GM23338 (cell line): ENCODE measurements around the gene DLG5. TPM values are rescaled to one million over a fixed set of nuclear protein-coding genes. Genes with fewer than 3 reads are reported as not detected.

Experiments used
- ATAC-seq: fragments of 200-7000 bp; cut with Tn5 transposase; 3 replicates; pipeline ENCODE4 v1.9.1; 2020
- DNase-seq: peaks from one replicate; pipeline ENCODE4 v3.0.0-alpha.2; 2015; ENCODE audit warnings: low spot score
- H2AFZ ChIP-seq: fragments of 200-600 bp; sonication (generic); 2 replicates; pipeline ENCODE4 v1.8.0; 2016; ENCODE audit warnings: antibody characterized with exemption, mild to moderate bottlenecking, moderate library complexity
- H3F3A ChIP-seq: fragments of 200-600 bp; sonication (generic); replicated peaks from 2 replicates; pipeline ENCODE4 v1.8.0; 2017; ENCODE audit warnings: antibody characterized with exemption, mixed run types, low read depth
- H3K27ac ChIP-seq: fragments of 200-600 bp; sonication (generic); 2 replicates; pipeline ENCODE4 v1.6.1; 2016; ENCODE audit warnings: low read depth
- H3K27me3 ChIP-seq: fragments of 200-600 bp; sonication (generic); 2 replicates; pipeline ENCODE4 v1.8.0; 2016; ENCODE audit warnings: mild to moderate bottlenecking, mixed run types, moderate library complexity; ENCODE audit not compliant: insufficient read depth
- H3K36me3 ChIP-seq: fragments of 200-600 bp; sonication (generic); 2 replicates; pipeline ENCODE4 v1.8.0; 2016; ENCODE audit warnings: mild to moderate bottlenecking; ENCODE audit not compliant: insufficient read depth
- H3K4me1 ChIP-seq: fragments of 200-600 bp; sonication (generic); 2 replicates; pipeline ENCODE4 v1.8.0; 2016; ENCODE audit warnings: mild to moderate bottlenecking, moderate library complexity; ENCODE audit not compliant: insufficient read depth
- H3K4me2 ChIP-seq: fragments of 200-600 bp; sonication (generic); 2 replicates; pipeline ENCODE4 v1.7.1; 2017; ENCODE audit warnings: mixed run types
- H3K4me3 ChIP-seq: fragments of 200-600 bp; sonication (generic); 2 replicates; pipeline ENCODE4 v1.6.1; 2016; ENCODE audit warnings: mixed run types
- H3K79me2 ChIP-seq: fragments of 200-600 bp; sonication (generic); replicated peaks from 2 replicates; pipeline ENCODE4 v1.8.0; 2017; ENCODE audit warnings: mild to moderate bottlenecking; ENCODE audit not compliant: insufficient read depth
- H3K9me2 ChIP-seq: fragments of 200-600 bp; sonication (generic); 2 replicates; pipeline ENCODE4 v1.8.0; 2017; ENCODE audit not compliant: insufficient read depth
- H4K20me1 ChIP-seq: fragments of 200-600 bp; sonication (generic); replicated peaks from 2 replicates; pipeline ENCODE4 v1.8.0; 2017; ENCODE audit warnings: mild to moderate bottlenecking; ENCODE audit not compliant: insufficient read depth
- H3K27ac Mint-ChIP-seq: 2 replicates; pipeline ENCODE4 v1.8.0; 2020; ENCODE audit warnings: inconsistent platforms, mild to moderate bottlenecking, moderate library complexity, mixed read lengths
- H3K27me3 Mint-ChIP-seq: 3 replicates; pipeline ENCODE4 v1.8.0; 2022; ENCODE audit warnings: low read depth, mild to moderate bottlenecking, moderate library complexity, mixed read lengths, inconsistent platforms; ENCODE audit not compliant: insufficient read depth, poor library complexity
- H3K36me3 Mint-ChIP-seq: 3 replicates; pipeline ENCODE4 v1.8.0; 2021; ENCODE audit warnings: low read depth, mild to moderate bottlenecking, inconsistent platforms, moderate library complexity, mixed read lengths
- H3K4me1 Mint-ChIP-seq: 3 replicates; pipeline ENCODE4 v1.8.0; 2020; ENCODE audit warnings: mild to moderate bottlenecking, inconsistent platforms, mixed read lengths
- H3K4me3 Mint-ChIP-seq: 3 replicates; pipeline ENCODE4 v1.8.0; 2021; ENCODE audit warnings: moderate library complexity, mild to moderate bottlenecking, inconsistent platforms, mixed read lengths
- H3K9me3 Mint-ChIP-seq: 3 replicates; pipeline ENCODE4 v1.8.0; 2020; ENCODE audit warnings: moderate library complexity, mild to moderate bottlenecking, inconsistent platforms, mixed read lengths
- CREB1 ChIP-seq: fragments of 250-450 bp; sonication (Bioruptor Pico); IDR thresholded peaks from 2 replicates; pipeline ENCODE4 v1.5.0; 2020; ENCODE audit warnings: low read depth, mild to moderate bottlenecking, moderate library complexity
- EZH2 ChIP-seq: fragments of 200-600 bp; sonication (generic); IDR thresholded peaks from one replicate; pipeline ENCODE4 v1.8.0; 2017; ENCODE audit warnings: antibody characterized with exemption, mild to moderate bottlenecking, low read depth; ENCODE audit not compliant: unreplicated experiment
- EZH2phosphoT487 ChIP-seq: fragments of 200-600 bp; sonication (generic); IDR thresholded peaks from one replicate; pipeline ENCODE4 v1.8.1; 2018; ENCODE audit warnings: antibody characterized with exemption; ENCODE audit not compliant: unreplicated experiment
- NANOG ChIP-seq: IDR thresholded peaks from 2 replicates; pipeline ENCODE4 v1.6.1; 2016; ENCODE audit warnings: antibody characterized with exemption, borderline replicate concordance
- STAT1 ChIP-seq: IDR thresholded peaks from one replicate; pipeline ENCODE4 v1.6.1; 2016; ENCODE audit warnings: antibody characterized with exemption; ENCODE audit not compliant: unreplicated experiment
- ZNF114 ChIP-seq: fragments of 250-450 bp; sonication (Bioruptor Pico); IDR thresholded peaks from 2 replicates; pipeline ENCODE4 v1.5.0; 2020; ENCODE audit warnings: mild to moderate bottlenecking, moderate library complexity
- ZNF331 ChIP-seq: fragments of 250-450 bp; sonication (Bioruptor Pico); IDR thresholded peaks from 2 replicates; pipeline ENCODE4 v1.5.0; 2020; ENCODE audit warnings: low read depth, mild to moderate bottlenecking, moderate library complexity
- polyA plus RNA-seq: library from polyadenylated mRNA; unstranded; fragments of >200 nt; fragmentation: Nextera tagmentation; extraction: Ambion mirVana; gene quantifications from 2 replicates; pipeline ENCODE4 v1.2.1, GENCODE V29; 2016
- total RNA-seq: library from RNA; depleted of rRNA; stranded (reverse); fragments of >200 nt; shearing (Covaris generic); gene quantifications from 2 replicates; pipeline ENCODE4 v1.2.3, GENCODE V29; 2014
- TF ChIP-seq, protein P1 (sequence below): fragments of 250-450 bp; sonication (Bioruptor Pico); IDR thresholded peaks from 2 replicates; pipeline ENCODE4 v1.5.0; 2020; ENCODE audit warnings: mild to moderate bottlenecking, moderate library complexity
- TF ChIP-seq, protein P2 (sequence below): IDR thresholded peaks from 2 replicates; pipeline ENCODE4 v1.6.1; 2016; ENCODE audit warnings: antibody characterized with exemption
- TF ChIP-seq, protein P3 (sequence below): IDR thresholded peaks from one replicate; pipeline ENCODE4 v1.6.1; 2018; ENCODE audit warnings: antibody characterized with exemption; ENCODE audit not compliant: unreplicated experiment

The DLG5 gene
- total and polyA plus RNA-seq, 2 experiments from 2014 or later = 7.4 to 66.6 TPM

DNA sequence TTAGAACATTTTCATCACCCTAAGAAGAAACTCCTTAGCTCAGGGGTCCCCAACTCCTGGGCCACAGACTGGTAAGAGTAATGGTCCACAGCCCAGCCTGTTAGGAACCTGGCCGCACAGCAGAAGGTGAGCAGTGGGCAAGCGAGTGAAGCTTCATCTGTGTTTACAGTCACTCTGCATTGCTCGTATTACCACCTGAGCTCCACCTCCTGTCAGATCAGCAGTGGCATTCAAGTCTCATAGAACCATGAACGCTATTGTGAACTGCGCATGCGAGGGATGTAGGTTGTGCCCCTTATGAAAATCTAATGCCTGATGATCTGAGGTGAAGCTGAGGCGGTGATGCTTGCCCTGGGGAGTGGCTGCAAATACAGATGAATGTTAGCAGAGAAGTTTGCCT, 37.3 kb upstream of the DLG5 start (continued):
- TF ChIP-seq, protein P1, sequence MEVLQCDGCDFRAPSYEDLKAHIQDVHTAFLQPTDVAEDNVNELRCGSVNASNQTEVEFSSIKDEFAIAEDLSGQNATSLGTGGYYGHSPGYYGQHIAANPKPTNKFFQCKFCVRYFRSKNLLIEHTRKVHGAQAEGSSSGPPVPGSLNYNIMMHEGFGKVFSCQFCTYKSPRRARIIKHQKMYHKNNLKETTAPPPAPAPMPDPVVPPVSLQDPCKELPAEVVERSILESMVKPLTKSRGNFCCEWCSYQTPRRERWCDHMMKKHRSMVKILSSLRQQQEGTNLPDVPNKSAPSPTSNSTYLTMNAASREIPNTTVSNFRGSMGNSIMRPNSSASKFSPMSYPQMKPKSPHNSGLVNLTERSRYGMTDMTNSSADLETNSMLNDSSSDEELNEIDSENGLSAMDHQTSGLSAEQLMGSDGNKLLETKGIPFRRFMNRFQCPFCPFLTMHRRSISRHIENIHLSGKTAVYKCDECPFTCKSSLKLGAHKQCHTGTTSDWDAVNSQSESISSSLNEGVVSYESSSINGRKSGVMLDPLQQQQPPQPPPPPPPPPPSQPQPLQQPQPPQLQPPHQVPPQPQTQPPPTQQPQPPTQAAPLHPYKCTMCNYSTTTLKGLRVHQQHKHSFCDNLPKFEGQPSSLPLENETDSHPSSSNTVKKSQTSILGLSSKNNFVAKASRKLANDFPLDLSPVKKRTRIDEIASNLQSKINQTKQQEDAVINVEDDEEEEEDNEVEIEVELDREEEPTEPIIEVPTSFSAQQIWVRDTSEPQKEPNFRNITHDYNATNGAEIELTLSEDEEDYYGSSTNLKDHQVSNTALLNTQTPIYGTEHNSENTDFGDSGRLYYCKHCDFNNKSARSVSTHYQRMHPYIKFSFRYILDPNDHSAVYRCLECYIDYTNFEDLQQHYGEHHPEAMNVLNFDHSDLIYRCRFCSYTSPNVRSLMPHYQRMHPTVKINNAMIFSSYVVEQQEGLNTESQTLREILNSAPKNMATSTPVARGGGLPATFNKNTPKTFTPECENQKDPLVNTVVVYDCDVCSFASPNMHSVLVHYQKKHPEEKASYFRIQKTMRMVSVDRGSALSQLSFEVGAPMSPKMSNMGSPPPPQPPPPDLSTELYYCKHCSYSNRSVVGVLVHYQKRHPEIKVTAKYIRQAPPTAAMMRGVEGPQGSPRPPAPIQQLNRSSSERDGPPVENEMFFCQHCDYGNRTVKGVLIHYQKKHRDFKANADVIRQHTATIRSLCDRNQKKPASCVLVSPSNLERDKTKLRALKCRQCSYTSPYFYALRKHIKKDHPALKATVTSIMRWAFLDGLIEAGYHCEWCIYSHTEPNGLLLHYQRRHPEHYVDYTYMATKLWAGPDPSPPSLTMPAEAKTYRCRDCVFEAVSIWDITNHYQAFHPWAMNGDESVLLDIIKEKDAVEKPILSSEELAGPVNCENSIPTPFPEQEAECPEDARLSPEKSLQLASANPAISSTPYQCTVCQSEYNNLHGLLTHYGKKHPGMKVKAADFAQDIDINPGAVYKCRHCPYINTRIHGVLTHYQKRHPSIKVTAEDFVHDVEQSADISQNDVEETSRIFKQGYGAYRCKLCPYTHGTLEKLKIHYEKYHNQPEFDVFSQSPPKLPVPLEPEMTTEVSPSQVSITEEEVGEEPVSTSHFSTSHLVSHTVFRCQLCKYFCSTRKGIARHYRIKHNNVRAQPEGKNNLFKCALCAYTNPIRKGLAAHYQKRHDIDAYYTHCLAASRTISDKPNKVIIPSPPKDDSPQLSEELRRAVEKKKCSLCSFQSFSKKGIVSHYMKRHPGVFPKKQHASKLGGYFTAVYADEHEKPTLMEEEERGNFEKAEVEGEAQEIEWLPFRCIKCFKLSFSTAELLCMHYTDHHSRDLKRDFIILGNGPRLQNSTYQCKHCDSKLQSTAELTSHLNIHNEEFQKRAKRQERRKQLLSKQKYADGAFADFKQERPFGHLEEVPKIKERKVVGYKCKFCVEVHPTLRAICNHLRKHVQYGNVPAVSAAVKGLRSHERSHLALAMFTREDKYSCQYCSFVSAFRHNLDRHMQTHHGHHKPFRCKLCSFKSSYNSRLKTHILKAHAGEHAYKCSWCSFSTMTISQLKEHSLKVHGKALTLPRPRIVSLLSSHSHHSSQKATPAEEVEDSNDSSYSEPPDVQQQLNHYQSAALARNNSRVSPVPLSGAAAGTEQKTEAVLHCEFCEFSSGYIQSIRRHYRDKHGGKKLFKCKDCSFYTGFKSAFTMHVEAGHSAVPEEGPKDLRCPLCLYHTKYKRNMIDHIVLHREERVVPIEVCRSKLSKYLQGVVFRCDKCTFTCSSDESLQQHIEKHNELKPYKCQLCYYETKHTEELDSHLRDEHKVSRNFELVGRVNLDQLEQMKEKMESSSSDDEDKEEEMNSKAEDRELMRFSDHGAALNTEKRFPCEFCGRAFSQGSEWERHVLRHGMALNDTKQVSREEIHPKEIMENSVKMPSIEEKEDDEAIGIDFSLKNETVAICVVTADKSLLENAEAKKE (CRISPR knock-in tag) = no peak
- TF ChIP-seq CREB1 (no peak), EZH2 (no peak), ZNF331 (CRISPR knock-in tag) (no peak), NANOG (no peak), STAT1 (no peak)
- TF ChIP-seq, protein P2, sequence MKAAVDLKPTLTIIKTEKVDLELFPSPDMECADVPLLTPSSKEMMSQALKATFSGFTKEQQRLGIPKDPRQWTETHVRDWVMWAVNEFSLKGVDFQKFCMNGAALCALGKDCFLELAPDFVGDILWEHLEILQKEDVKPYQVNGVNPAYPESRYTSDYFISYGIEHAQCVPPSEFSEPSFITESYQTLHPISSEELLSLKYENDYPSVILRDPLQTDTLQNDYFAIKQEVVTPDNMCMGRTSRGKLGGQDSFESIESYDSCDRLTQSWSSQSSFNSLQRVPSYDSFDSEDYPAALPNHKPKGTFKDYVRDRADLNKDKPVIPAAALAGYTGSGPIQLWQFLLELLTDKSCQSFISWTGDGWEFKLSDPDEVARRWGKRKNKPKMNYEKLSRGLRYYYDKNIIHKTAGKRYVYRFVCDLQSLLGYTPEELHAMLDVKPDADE = no peak

GRCh38 chr10:77962350-77963146, 36.0 kb upstream of the DLG5 start:
- no peaks in the 10 kb centered on the region; the same call in 1 of the 2 replicates for H3K36me3 ChIP-seq
- Mint-ChIP-seq H3K4me1 (peaks cover 5% of the 10 kb centered on the region), H3K36me3 (peaks cover 15% of the 10 kb centered on the region), H3K9me3 (peaks cover 24% of the 10 kb centered on the region), H3K27me3 (peaks cover 6% of the 10 kb centered on the region), H3K27ac (no peak overlapping the region; the same call in 1 of the 2 replicates), H3K4me3 (no peak overlapping the region)
- peak overlapping the region; percentile 66 for H2AFZ ChIP-seq
- H3K4me1 ChIP-seq = no peaks in the 10 kb centered on the region; the same call in 1 of the 2 replicates
- H4K20me1 ChIP-seq = no peaks in the 10 kb centered on the region
- H3K27ac ChIP-seq = peak overlapping the region; percentile 66; the same call in 1 of the 2 replicates
- no peak overlapping the region for H3K4me2 ChIP-seq
- no peaks in the 10 kb centered on the region for H3K27me3 ChIP-seq
- H3K9me2 ChIP-seq = no peaks in the 10 kb centered on the region
- ATAC-seq = peak; percentile 49
- H3F3A ChIP-seq = 0 out of 2 replicates have a peak, but pooled peaks cover 2% of the 10 kb centered on the region
- no peaks in the 10 kb centered on the region for H3K79me2 ChIP-seq
- DNase-seq = no peak
- no peak overlapping the region for H3K4me3 ChIP-seq
- no peak for TF ChIP-seq ZNF114 (CRISPR knock-in tag)
- no peak for TF ChIP-seq EZH2phosphoT487
- no peak for TF ChIP-seq ZNF331 (CRISPR knock-in tag)
- TF ChIP-seq CREB1 = no peak
- TF ChIP-seq, protein P2 = no peak
- TF ChIP-seq, protein P3, sequence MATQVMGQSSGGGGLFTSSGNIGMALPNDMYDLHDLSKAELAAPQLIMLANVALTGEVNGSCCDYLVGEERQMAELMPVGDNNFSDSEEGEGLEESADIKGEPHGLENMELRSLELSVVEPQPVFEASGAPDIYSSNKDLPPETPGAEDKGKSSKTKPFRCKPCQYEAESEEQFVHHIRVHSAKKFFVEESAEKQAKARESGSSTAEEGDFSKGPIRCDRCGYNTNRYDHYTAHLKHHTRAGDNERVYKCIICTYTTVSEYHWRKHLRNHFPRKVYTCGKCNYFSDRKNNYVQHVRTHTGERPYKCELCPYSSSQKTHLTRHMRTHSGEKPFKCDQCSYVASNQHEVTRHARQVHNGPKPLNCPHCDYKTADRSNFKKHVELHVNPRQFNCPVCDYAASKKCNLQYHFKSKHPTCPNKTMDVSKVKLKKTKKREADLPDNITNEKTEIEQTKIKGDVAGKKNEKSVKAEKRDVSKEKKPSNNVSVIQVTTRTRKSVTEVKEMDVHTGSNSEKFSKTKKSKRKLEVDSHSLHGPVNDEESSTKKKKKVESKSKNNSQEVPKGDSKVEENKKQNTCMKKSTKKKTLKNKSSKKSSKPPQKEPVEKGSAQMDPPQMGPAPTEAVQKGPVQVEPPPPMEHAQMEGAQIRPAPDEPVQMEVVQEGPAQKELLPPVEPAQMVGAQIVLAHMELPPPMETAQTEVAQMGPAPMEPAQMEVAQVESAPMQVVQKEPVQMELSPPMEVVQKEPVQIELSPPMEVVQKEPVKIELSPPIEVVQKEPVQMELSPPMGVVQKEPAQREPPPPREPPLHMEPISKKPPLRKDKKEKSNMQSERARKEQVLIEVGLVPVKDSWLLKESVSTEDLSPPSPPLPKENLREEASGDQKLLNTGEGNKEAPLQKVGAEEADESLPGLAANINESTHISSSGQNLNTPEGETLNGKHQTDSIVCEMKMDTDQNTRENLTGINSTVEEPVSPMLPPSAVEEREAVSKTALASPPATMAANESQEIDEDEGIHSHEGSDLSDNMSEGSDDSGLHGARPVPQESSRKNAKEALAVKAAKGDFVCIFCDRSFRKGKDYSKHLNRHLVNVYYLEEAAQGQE = no peak
